SK-N-SH treated with all-trans-retinoic acid at 6 μM for 48 hours (cell line): ENCODE data around the gene SLC29A3.

Experiments
- ARNTL ChIP-seq: fragments of 450-650 bp; formaldehyde crosslinking; IDR thresholded peaks from 2 replicates; pipeline ENCODE4 v1.5.0; 2020; ENCODE audit warnings: low read depth, mild to moderate bottlenecking, moderate library complexity, borderline replicate concordance
- CREB5 ChIP-seq: fragments of 250-450 bp; sonication (Bioruptor Pico); IDR thresholded peaks from 2 replicates; pipeline ENCODE4 v1.5.1; 2020; ENCODE audit warnings: low read depth, mild to moderate bottlenecking, moderate library complexity
- ISL1 ChIP-seq: fragments of 250-450 bp; sonication (Bioruptor Pico); IDR thresholded peaks from 2 replicates; pipeline ENCODE4 v2.1.2; 2022; ENCODE audit warnings: mild to moderate bottlenecking, moderate library complexity
- ZNF565 ChIP-seq: fragments of 450-650 bp; formaldehyde crosslinking; conservative IDR thresholded peaks from 2 replicates; pipeline ENCODE4 v1.5.0; 2020; ENCODE audit warnings: low read depth, mild to moderate bottlenecking, moderate library complexity

DNA sequence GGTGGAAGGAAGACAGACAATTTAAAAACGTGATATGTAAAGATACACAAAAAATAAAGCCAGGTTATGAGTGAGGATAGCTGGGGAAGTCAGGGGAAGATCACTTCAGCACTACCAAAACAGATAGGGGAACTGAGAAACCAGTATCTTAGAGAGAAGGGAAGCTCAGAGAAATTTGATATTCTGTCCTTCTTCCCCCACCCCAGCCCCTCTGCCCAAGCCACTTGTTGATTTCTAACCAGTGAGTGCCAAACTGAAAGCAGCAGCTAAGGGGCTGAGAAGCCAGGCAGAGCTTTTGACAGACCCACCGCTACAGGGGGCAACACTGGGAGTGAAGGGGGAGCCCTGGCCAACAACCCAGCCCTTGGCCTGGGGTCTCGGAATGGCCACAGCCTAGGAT, 9.1 kb upstream of the SLC29A3 start:
- TF ChIP-seq ZNF565 (CRISPR knock-in tag) (no peak), ISL1 (CRISPR knock-in tag) (no peak), ARNTL (CRISPR knock-in tag) (no peak), CREB5 (CRISPR knock-in tag) (no peak)
